IMR-90 (cell line): ENCODE data around the gene ZNF236. TPM values are rescaled to one million over a fixed set of nuclear protein-coding genes. Genes with fewer than 3 reads are reported as not detected.

Experiments used
- ATAC-seq: fragments of 200-7000 bp; cut with Tn5 transposase; 2 replicates; pipeline ENCODE4 v1.9.1; 2020; ENCODE audit warnings: low read depth, mild to moderate bottlenecking, moderate library complexity
- BruUV-seq: library from RNA; stranded (reverse); fragments of 400-500 nt; replicated peaks from 2 replicates; lab custom pipeline; 2021; lab: Mats Ljungman, UMichigan
- CTCF ChIA-PET: fragments of 300-600 bp; formaldehyde crosslinking; extraction: SDS; loops from one replicate; lab custom pipeline; 2021; ENCODE audit warnings: antibody characterized with exemption; lab: Yijun Ruan, JAX
- POLR2A ChIA-PET: fragments of 300-600 bp; sonication (Branson Sonifier 250); formaldehyde crosslinking; loops from one replicate; lab custom pipeline; 2022; ENCODE audit warnings: antibody characterized with exemption; ENCODE audit not compliant: unreplicated experiment; lab: Charles Lee
- DNase-seq: peaks from one replicate; pipeline ENCODE4 v3.0.0; 2013
- H2AFZ ChIP-seq: replicated peaks from 2 replicates; pipeline ENCODE3; 2013; ENCODE audit warnings: low read length, mild to moderate bottlenecking; ENCODE audit not compliant: poor library complexity
- H2AK5ac ChIP-seq: 2 replicates; pipeline ENCODE4 v1.6.1; 2013; ENCODE audit warnings: low read depth, low read length, inconsistent platforms
- H2AK9ac ChIP-seq: replicated peaks from 2 replicates; pipeline ENCODE3; 2013; ENCODE audit warnings: mild to moderate bottlenecking, low read depth, low read length, moderate library complexity; ENCODE audit not compliant: poor library complexity
- H2BK120ac ChIP-seq: 2 replicates; pipeline ENCODE4 v1.6.1; 2013; ENCODE audit warnings: low read depth, low read length, inconsistent platforms
- H2BK15ac ChIP-seq: 3 replicates; pipeline ENCODE4 v1.6.1; 2013; ENCODE audit warnings: low read depth, low read length, inconsistent platforms
- H2BK20ac ChIP-seq: 2 replicates; pipeline ENCODE4 v1.6.1; 2013; ENCODE audit warnings: low read depth, mild to moderate bottlenecking, inconsistent platforms, low read length, moderate library complexity
- H2BK5ac ChIP-seq: 2 replicates; pipeline ENCODE4 v1.6.1; 2013; ENCODE audit warnings: mild to moderate bottlenecking, low read depth, low read length, inconsistent platforms; ENCODE audit not compliant: poor library complexity, severe bottlenecking
- H3K14ac ChIP-seq: replicated peaks from 2 replicates; pipeline ENCODE4 v1.6.1; 2013; ENCODE audit warnings: low read depth, low read length, inconsistent platforms
- H3K18ac ChIP-seq: 2 replicates; pipeline ENCODE4 v1.6.1; 2013; ENCODE audit warnings: low read depth, low read length, control low read depth
- H3K23ac ChIP-seq: 2 replicates; pipeline ENCODE4 v1.6.1; 2013; ENCODE audit warnings: low read depth, low read length, inconsistent platforms
- H3K27ac ChIP-seq: 2 replicates; pipeline ENCODE4 v1.5.1; 2013; ENCODE audit warnings: mild to moderate bottlenecking, control low read depth, low read length; ENCODE audit not compliant: insufficient read depth
- H3K27me3 ChIP-seq: 2 replicates; pipeline ENCODE4 v1.6.1; 2013; ENCODE audit warnings: low read length; ENCODE audit not compliant: control insufficient read depth, insufficient read depth
- H3K36me3 ChIP-seq: 2 replicates; pipeline ENCODE4 v1.6.1; 2013; ENCODE audit warnings: low read length, mixed read lengths; ENCODE audit not compliant: control insufficient read depth, insufficient read depth
- H3K4ac ChIP-seq: 2 replicates; pipeline ENCODE4 v1.6.1; 2013; ENCODE audit warnings: low read depth, low read length, inconsistent platforms
- H3K4me1 ChIP-seq: 2 replicates; pipeline ENCODE4 v1.6.1; 2013; ENCODE audit warnings: low read length, mixed read lengths; ENCODE audit not compliant: control insufficient read depth, insufficient read depth
- H3K4me2 ChIP-seq: 2 replicates; pipeline ENCODE4 v1.6.1; 2013; ENCODE audit warnings: low read depth, mild to moderate bottlenecking, control low read depth, low read length, moderate library complexity
- H3K4me3 ChIP-seq: 2 replicates; pipeline ENCODE4 v1.5.1; 2013; ENCODE audit warnings: low read depth, mild to moderate bottlenecking, control low read depth, low read length, moderate library complexity; ENCODE audit not compliant: insufficient read depth
- H3K56ac ChIP-seq: 2 replicates; pipeline ENCODE4 v1.6.1; 2013; ENCODE audit warnings: low read length, inconsistent platforms; ENCODE audit not compliant: insufficient read depth; ENCODE audit errors: extremely low read depth
- H3K79me1 ChIP-seq, 2 experiments: 2 replicates each; pipeline ENCODE4 v1.6.1; 2013; ENCODE audit warnings: low read length in 2 of 2, inconsistent platforms in 1 of 2, low read depth in 1 of 2
- H3K9ac ChIP-seq: 2 replicates; pipeline ENCODE4 v1.6.1; 2013; ENCODE audit warnings: low read depth, low read length, control low read depth
- H3K9me1 ChIP-seq: 2 replicates; pipeline ENCODE4 v1.6.1; 2013; ENCODE audit warnings: low read length, inconsistent platforms; ENCODE audit not compliant: insufficient read depth
- H3K9me3 ChIP-seq: 2 replicates; pipeline ENCODE4 v1.6.1; 2013; ENCODE audit warnings: low read length; ENCODE audit not compliant: control insufficient read depth, insufficient read depth
- H4K20me1 ChIP-seq: 2 replicates; pipeline ENCODE4 v1.6.1; 2013; ENCODE audit warnings: low read length, inconsistent platforms; ENCODE audit not compliant: insufficient read depth
- H4K5ac ChIP-seq: 2 replicates; pipeline ENCODE4 v1.6.1; 2013; ENCODE audit warnings: mild to moderate bottlenecking, low read depth, low read length, control low read depth
- H4K8ac ChIP-seq, 2 experiments: 2 replicates each; pipeline ENCODE4 v1.6.1; 2013; ENCODE audit warnings: low read depth in 2 of 2, low read length in 2 of 2, control low read depth in 1 of 2, inconsistent platforms in 1 of 2
- H4K91ac ChIP-seq: 2 replicates; pipeline ENCODE4 v1.6.1; 2013; ENCODE audit warnings: low read depth, low read length, inconsistent platforms; ENCODE audit not compliant: insufficient read depth
- BHLHE40 ChIP-seq: fragments of 150-350 bp; IDR thresholded peaks from 2 replicates; pipeline ENCODE4 v1.6.1; 2016; ENCODE audit warnings: mild to moderate bottlenecking, low read depth, low read length
- ELK1 ChIP-seq: fragments of 150-350 bp; IDR thresholded peaks from 2 replicates; pipeline ENCODE4 v1.6.1; 2016; ENCODE audit warnings: low read depth, mild to moderate bottlenecking, low read length, moderate library complexity, borderline replicate concordance
- POLR2A ChIP-seq: IDR thresholded peaks from 2 replicates; pipeline ENCODE4 v1.6.1; 2012; ENCODE audit warnings: mild to moderate bottlenecking, low read depth, low read length
- RAD21 ChIP-seq: IDR thresholded peaks from 2 replicates; pipeline ENCODE4 v1.6.1; 2012; ENCODE audit warnings: low read length, improper control_type of control experiment
- RCOR1 ChIP-seq: IDR thresholded peaks from 2 replicates; pipeline ENCODE4 v1.6.1; 2012; ENCODE audit warnings: mild to moderate bottlenecking, low read length, improper control_type of control experiment; ENCODE audit not compliant: insufficient replicate concordance
- RFX5 ChIP-seq: IDR thresholded peaks from 2 replicates; pipeline ENCODE4 v1.8.0; 2012; ENCODE audit warnings: low read depth, mild to moderate bottlenecking, low read length, moderate library complexity
- USF2 ChIP-seq: fragments of 150-350 bp; IDR thresholded peaks from 2 replicates; pipeline ENCODE4 v1.6.1; 2017; ENCODE audit warnings: mild to moderate bottlenecking, antibody characterized with exemption, low read length, low read depth
- WGBS, 2 experiments: methylation state at CpG; one replicate each; pipeline versions ENCODE4 v1.1.5 to v1.1.7; 2013; ENCODE audit warnings: missing lambda C conversion rate in 2 of 2; ENCODE audit not compliant: insufficient read length in 1 of 2; ENCODE audit errors: extremely low coverage in 2 of 2; 5-methylcytosine and 5-hydroxymethylcytosine counted together
- dilution Hi-C: fragments of 300-500 bp; cut with HindIII; formaldehyde crosslinking; loops from one replicate; pipeline ENCODE4 v1.14.3; 2018; ENCODE audit warnings: low sequenced_read_pairs; ENCODE audit not compliant: unreplicated experiment
- in situ Hi-C: fragments of 300-500 bp; cut with MboI; formaldehyde crosslinking; loops from 3 replicates; pipeline ENCODE4 v1.14.3; 2019; ENCODE audit warnings: low sequenced_read_pairs, inconsistent platforms, mixed read lengths
- intact Hi-C: fragments of 100-400 bp; cut with micrococcal nuclease; formaldehyde crosslinking; loops from 2 replicates; pipeline ENCODE4 v1.10.0; 2022
- polyA plus RNA-seq, 3 experiments: library from polyadenylated mRNA; depleted of rRNA; stranded (reverse); fragments of >200 nt; gene quantifications; 2 replicates each; pipeline ENCODE4 v1.2.3, GENCODE V29; 2012; ENCODE audit warnings: low replicate concordance in 1 of 3
- total RNA-seq: library from RNA; depleted of rRNA; stranded (reverse); fragments of >200 nt; gene quantifications from 2 replicates; pipeline ENCODE4 v1.2.3, GENCODE V29; 2012

ZNF236 gene
- total and polyA plus RNA-seq, 2 of the 4 experiments (the other 2 are of a cell fraction): 3.6 to 9.7 TPM

GRCh38 chr18:76948345-76948744, 126.0 kb downstream of the ZNF236 start:
- dilution Hi-C loops: no loop called here
- Histone ChIP-seq H4K20me1 (no peaks in the 10 kb centered on the region), H2BK15ac (no peak overlapping the region), H3K14ac (no peak overlapping the region), H3K36me3 (peaks cover 19% of the 10 kb centered on the region), H4K8ac (no peak overlapping the region), H2BK20ac (no peak overlapping the region), H2AK5ac (no peak overlapping the region), H3K4me3 (no peak overlapping the region), H3K27ac (no peak overlapping the region), H3K9me1 (peaks cover 5% of the 10 kb centered on the region), H3K79me1 (no peaks in the 10 kb centered on the region), H3K4me1 (no peaks in the 10 kb centered on the region), H3K4me2 (no peak overlapping the region), H3K27me3 (no peaks in the 10 kb centered on the region), H2AK9ac (no peak overlapping the region), H3K4ac (no peak overlapping the region), H3K9me3 (no peaks in the 10 kb centered on the region), H2AFZ (no peak overlapping the region), H3K56ac (no peak overlapping the region), H2BK120ac (no peak overlapping the region), H3K23ac (no peak overlapping the region), H2BK5ac (no peak overlapping the region), H4K5ac (no peak overlapping the region), H4K91ac (no peak overlapping the region), H3K9ac (no peak overlapping the region), H3K18ac (no peak overlapping the region)
- WGBS, 2 experiments: 89% methylated on average over 3 of the region's 8 CpGs; no CpG with 5 or more reads in 1 of the 2 experiments
- in situ Hi-C loops: no loop called here
- no peak for ATAC-seq
- TF ChIP-seq RCOR1: no peak
- no peak for TF ChIP-seq POLR2A
- TF ChIP-seq RAD21: no peak
- TF ChIP-seq USF2: no peak
- no peak for TF ChIP-seq BHLHE40
- no peak for TF ChIP-seq RFX5
- TF ChIP-seq ELK1: no peak
- ChIA-PET POLR2A (no interaction called here), CTCF (no interaction called here)
- no peak for DNase-seq
- intact Hi-C loops: no loop called here
- BruUV-seq: no TSS peak
